NCI-H345 (cell line): ENCODE measurements around the gene ZNF14.
"Not testable (repeated sequence)": the region's sequence is repeated elsewhere in the genome, so short reads cannot be mapped to it uniquely, and the experiment has no call there.

Source experiments
- DNase-seq: peaks from one replicate; lab custom pipeline; 2025; lab: John Stamatoyannopoulos, UW

The ZNF14 gene

DNA sequence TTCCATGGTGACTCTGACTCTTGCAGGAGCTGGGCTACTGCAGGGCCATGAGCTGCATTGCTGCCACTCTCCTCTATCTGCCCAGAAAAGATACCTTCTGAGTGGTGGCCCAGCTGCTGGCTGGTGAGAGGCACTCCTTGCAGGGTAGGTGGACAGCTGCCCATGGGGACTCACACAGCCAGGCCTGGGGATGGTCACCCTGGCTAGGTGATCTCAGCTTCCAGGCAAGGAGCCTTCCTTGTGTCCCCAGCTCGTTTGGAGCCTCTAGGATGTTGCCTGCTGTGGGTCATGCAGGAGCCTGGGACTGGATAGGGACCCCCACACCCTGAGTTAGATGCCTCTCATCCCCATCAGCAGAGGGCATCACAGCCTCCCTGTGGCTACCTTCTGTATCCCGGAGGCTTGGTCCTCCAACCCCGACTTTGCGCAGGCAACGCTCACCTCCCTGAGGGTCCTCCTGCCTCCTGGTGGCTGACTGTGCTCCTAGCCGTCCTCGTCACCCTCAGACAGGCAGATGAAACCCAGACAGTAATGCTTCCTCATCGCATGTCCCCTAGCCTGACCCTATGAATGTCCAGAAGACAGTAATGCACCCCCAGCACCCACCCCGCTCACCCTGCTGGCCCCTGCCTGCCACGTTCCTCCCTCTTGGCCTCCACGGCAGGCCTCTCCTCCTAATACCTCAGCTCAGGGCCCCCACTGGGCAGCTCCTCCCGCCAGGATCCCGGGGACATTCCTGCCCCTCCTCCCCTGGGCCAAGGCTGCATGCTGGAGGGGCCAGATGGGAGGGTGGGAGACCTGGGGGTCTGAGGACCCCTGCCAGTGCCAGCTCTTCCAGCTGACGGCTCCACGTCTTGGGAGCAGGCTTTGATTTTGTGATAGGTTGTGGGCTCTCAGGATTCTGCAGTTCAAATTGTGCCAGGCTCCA lies 13.6 kb upstream of the ZNF14 start:
- DNase-seq: no peak

DNA sequence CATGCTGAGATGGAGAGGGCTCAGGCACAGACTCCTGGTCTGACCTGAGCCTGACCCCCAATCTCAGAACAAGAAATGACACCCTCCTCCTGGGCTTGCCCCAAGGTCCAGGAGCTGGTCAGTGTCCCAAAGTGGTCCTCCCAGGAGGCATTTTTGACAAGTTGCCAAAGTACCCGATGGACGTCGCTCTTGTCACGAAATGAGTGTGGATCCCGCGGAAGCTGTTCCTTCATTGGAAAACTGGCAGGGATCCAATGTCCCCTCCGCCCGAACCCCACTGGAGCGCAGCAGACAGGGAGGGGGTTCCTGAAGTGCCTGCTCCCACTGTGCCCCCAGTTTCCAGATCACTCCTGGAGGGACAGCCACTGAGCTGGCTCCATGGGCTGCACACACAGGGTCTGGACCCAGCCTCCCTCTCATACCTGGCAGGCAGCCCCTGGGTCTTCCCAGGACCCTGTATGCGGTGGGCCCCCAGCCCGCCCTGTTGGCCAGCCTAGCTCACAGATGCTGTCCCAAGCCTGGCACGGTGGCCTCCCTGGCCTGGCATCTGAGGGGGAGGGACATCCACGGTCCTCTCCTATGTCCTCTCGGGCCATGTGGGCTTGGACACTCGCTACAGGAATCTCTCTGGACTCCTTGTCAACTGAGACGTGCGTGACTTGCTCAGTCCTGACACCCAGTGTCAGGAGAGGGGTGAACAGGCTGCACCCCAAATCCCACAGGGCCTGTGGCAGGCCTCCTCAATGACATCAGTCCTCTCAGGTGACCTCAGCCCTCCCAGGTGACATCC lies 12.8 kb upstream of the ZNF14 start:
- DNase-seq: no peak

DNA sequence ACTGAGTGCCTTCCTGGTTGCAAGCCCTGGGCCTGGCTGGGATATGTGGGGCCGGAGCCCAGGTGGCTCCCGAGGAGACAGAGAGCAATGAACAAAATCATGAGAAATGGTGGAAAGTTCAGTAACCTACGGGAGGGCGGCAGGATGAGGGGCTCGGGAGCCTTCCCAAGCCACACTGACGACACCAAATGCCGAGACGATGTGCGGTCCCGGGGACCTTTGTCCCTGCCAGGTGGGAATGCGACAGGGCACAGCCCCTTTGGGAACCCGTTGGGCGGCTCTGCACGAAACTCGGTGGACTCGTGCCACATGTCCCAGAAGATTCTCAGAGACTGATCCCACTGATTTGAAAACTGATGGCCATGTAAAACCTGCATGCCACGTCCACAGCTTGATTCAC lies 11.7 kb upstream of the ZNF14 start:
- no peak for DNase-seq

DNA sequence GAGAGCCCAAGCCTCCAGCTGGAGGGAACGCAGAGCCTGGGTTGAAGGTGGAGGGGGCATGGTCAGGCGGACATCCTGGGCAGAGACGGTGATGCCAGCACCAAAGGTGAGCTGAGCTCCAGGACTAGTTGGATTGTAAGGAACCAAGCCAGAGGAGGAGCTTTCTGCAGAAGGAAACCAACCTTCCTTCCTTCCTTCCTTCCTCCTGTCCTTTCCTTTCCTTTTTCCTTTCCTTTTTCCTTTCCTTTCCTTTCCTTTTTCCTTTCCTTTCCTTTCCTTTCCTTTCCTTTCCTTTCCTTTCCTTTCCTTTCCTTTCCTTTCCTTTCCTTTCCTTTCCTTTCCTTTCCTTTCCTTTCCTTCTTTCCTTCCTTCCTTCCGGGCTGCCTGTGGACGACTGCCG lies 11.0 kb upstream of the ZNF14 start:
- not testable (repeated sequence) for DNase-seq

DNA sequence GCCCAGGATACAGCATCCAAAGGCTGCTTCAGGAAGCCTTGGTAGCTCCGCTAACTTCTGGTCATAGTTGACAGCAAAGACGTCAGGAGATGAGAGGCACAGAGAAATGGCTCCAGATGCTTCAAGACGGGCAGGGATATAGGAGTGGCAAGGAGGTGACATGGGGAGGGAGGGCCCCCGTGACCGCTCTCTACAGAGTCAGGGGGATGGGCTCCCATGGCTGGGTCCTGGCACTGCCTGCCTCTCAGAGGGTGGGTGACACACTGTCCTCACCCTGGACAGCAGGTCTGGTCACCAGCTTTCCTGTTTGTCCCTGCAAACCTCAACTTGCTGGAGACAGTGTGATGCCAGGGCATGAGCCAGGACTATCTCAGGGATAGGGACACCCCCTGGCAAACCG lies 10.3 kb upstream of the ZNF14 start:
- no peak for DNase-seq

DNA sequence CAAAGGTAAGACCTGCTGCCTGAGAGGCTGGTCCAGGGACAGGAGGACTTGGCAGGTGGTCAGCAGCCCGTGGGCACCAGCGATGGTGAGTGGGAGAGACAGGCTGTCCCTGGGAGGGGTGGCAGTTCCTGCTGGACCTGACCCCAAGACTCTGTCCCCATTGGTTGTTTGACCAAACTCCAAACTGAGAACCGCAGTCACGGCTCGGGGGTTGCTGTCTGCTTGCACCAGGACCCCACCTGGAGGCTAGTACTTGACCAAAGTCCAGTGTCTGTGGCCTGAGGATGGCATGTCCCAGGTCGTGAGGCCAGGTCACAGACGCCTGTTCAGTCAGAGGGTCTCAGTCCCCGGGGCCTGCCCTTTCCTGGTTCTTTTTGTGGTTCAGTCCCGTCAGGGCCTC lies 9.9 kb upstream of the ZNF14 start:
- DNase-seq: no peak

DNA sequence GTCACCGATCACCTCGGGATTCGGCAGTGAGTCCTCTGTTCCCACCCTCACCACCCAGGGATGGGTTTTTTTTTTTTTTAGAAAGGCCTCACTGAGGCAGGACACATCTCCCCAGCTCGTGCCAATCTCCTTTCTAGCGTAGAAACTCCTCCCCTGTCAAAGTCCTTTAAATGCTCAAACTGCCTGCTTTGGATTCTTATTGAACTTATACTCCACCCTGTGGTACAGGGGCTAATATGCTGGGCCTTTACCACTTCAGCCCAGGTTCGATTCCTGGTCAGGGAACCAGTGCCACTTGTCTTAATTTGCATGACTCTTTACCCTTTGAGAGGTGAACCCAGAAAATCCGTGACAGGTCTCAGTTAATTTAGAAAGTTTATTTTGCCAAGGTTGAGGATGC lies 8.3 kb upstream of the ZNF14 start:
- no peak for DNase-seq

DNA sequence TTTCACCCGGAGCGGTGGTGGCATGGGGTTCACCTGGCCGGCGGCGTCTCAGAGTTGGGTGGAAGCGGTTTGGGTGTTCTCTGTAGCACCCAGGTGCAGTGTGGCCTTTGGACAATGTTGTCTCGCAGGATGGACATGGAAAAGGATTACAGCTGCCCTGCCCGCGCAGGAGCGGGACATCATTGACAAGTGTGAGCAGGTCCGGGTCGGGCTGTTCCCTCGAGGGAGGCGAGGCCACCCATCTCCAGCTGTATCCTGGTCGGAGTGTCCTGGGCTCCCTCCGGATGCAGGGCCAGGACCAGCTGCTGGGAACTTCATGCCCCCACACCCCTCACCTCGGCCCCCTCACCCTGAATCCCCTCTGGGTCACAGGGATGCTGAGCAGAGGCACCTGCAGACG lies 7.8 kb upstream of the ZNF14 start:
- DNase-seq: no peak

DNA sequence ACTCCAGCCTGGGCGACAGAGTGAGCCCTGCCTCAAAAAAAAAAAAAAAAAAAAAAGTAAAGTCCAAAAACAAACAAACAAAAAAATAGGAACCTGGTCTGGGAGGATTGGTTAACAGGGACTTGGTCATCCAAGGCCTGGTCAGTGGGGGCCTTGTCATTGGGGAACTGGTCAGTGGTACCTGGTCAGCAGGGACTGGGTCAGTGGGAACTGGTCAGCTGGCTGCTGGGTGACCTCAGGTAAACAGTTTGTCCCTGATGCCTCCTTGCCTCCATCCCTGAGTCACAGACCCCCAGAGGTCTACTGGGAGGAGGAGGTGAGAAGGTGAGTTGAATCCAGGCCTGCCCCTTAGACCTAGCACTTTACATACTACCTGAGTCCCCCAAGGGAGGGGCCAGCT lies 5.7 kb upstream of the ZNF14 start:
- DNase-seq: no peak

DNA sequence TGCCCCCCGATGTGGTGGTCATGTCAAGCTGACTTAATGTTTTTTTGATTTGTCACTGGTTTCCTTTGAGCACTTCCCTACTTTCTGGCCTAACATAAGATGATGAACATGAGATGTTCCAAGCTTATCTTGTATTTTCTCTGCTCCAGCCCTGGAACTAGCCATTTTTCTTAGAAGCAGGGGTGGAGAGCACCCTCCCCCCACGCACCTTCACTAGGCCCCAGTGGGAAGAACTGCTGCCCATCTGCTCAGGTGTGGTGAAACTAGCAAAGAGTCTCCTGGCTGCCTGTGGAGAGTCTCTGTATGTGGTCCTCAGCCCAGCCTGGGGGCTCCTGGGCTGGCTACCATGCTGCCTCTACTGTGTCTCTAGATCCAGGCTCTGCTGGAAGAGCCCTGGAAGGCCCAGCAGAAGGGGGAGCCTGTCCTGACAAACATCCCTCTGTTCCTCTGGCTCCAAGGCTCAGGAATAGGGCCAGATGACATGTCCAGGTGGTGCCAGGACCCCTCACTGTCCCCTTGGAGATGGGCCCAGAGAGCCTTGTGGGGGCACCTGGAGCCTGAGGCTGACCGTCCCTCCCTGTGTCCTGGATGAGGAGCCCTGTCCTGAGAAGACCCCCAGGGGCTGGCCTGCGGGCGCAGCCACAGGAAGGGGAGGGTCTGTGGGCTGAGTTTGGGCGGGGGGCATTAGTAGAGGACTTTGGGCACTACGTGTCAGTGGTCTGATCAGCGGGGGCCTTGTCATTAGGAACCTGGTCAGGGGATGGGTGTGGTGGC lies 4.8 kb upstream of the ZNF14 start:
- no peak for DNase-seq

DNA sequence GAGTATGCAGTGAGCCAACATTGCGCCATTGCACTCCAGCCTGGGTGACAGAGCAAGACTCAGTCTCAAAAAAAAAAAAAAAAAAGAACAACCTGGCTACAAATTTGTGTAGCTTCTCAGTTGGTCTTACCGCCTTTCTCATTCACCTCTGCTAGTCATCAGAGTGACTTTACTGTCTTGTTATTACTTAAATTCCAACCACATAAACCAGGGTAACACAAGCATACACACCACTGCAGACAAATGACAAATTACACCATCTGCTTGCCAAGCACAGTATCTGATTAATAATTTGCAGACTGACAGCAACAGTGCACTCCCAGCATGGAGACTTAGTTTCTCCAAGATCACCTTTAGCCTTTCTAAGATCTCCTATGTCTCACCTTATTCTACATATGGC lies 11.0 kb downstream of the ZNF14 start:
- DNase-seq: no peak

DNA sequence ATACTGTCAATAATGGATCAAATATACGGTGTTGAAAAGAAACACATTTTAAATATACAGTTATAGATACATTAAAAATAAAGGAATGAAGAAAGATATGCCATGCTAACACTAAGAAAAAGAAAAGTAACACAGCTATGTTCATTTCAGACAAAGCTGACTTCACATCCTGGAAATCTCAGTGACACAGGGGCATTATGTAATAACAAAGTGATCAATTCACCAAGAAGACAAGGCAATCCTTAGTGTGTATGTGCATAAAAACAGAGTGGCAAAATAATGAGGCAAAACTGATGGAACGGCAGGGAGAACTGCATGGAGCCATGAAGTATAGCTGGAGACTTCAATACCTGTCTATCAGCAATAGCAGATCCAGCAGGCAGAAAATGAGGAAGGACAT lies 13.1 kb downstream of the ZNF14 start:
- DNase-seq: no peak

DNA sequence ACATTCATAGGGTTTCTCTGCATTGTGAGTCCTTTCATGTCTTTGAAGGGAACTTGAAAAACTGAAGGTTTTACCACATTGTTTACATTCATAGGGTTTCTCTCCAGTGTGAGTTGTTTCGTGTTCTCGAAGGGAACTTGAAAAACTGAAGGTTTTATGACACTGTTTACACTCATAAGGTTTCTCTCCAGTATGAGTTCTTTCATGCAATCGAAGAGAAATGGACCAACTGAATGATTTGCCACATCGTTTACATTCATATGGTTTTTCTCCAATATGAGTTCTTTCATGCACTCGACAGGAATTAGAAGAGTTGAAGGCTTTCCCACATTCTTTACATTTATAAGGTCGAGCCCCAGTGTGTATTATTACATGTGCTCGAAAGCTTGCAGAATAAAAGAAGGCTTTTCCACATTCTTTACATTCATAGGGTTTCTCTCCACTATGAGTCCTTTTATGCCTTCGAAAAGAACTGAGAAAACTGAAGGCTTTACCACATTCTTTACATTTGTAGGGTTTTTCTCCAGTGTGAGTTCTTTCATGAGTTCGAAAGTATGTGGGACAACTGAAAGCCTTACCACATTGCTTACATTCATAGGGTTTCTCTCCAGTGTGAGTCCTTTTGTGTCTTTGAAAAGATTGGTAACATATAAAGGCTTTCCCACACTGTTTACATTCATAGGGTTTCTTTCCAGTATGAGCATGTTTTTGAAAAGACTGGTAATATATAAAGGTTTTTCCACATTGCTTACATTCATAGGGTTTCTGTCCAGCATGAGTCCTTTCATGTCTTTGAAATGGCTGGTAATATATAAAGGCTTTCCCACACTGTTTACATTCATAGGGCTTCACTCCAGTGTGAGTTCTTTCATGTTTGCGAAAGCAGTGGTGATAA lies 20.7 kb downstream of the ZNF14 start:
- DNase-seq: no peak

DNA sequence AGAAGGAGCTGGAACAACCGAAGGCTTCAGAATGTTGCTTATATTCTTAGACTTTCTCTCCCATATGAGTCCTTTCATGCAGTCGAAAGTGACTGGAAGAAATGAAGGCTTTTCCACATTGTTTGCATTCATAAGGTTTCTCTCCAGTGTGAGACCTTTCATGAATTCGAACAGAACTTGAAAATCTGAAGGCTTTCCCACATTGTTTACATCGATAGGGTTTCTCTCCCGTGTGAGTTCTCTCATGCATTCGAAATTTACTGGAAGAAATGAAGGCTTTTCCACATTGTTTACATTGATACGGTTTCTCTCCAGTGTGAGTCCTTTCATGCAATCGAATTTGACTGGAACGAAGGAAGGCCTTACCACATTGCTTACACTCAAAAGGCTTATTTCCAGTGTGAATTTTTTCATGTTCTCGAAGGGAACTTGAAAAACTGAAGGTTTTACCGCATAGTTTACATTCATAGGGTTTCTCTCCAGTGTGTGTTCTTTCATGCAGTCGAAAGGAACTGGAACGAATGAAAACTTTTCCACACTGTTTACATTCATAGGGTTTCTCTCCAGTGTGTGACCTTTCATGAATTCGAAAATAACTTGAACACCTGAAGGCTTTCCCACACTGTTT lies 21.5 kb downstream of the ZNF14 start:
- DNase-seq: no peak

DNA sequence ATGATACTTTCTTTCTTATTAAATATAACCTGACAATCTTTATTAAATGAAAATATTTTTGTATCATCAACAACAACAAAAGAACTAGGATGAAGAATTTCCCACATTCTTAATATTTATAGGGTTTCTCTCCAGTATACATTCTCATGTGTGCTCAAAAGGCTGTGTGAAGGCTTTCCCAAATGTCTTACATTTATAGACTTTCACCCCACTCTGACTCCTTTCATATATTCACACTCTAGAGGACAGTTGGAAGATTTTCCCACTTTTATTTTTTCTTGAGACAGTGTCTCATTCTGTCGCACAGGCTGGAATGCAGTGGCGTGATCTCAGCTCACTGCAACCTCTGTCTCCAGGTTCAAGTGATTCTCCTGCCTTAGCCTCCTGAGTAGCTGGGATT lies 22.4 kb downstream of the ZNF14 start:
- no peak for DNase-seq

DNA sequence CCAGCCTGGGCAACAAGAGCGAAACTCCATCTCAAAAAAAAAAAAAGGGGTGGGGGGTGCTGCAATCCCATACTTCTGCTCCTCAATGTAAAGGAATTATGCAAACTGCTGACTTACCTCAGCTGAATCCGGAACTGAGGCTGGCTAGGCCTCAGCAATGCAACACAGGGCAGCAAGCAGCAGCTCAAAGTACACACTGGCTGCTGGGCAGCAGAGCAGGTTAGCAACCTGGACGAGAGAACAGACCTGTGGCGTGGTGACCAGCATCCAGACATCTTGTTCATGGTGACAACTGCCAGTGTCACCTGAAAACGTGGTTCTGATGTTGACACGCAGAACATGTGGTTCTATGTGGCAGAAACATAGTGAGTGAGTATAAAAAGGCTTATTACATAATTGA lies 28.1 kb downstream of the ZNF14 start:
- DNase-seq: no peak

DNA sequence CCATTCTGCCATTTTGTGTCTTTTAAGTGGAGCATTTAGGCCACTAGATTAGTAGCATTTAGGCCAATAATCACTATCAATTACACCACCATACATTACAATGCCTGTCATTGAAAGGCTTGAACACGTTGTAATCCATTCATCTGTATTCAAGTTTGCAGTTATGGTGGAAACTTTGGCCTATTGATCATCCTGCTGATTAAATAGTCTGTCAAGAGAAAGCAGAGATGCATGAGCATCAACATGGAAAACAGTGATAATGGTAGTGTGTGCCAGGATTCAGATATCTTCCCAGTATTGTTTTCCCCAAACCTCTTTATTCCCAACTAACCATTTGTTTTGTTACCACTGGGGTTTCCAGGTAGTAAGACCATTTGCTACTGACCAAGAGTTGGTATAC lies 32.4 kb downstream of the ZNF14 start:
- not testable (repeated sequence) for DNase-seq

DNA sequence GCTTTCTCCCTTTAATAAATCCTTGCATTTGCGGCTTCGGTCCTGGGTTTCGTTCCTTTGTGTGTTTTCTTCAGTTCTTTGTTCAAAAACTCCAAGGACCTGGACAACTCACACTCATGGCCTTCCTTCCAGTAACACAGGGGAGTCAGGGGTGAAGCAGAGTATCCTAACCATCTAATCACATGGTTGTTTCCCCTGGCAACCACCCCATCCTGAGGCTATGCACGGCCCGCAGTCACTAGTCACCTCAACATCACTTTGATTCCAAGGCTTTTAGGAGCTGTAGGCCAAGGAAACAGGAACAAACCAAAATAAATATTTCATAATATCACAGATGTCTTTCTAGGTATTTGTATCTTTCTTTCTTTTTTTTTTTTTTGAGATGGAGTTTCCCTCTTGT lies 35.3 kb downstream of the ZNF14 start:
- DNase-seq: no peak

DNA sequence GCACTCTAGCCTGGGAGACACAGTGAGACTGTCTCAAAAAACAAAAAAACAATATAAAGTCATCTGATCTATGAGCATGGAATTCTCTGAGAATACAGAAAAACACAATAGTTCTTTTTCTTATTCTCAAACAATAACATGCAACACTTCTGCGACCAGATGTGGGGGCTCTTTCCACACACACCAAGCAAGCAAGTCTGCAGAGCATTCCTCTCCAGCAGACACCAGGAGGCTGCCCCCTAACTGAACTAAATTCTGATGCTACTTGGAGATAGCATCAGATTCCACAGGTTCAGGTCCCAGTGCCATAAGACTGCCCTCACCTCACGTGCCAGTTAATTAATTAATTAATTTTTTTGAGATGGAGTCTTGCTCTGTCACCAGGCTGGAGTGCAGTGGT lies 36.5 kb downstream of the ZNF14 start:
- DNase-seq: no peak

DNA sequence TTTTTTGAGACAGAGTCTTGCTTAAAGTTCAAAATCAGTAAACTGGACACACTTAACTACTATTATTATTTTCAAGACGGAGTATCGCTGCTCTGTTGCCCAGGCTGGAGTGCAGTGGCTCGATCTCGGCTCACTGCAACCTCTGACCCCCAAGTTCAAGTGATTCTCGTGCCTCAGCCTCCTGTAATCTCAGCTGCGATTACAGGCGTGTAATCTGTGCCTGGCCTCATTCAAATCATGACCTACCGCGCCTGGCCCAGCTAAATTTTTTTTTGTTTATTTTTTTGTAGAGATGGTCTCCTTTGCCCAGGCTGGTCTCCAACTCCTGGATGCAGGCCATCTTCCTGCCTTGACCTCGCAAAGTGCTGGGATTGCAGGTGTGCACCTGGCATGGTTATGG lies 41.2 kb downstream of the ZNF14 start:
- DNase-seq: no peak

DNA sequence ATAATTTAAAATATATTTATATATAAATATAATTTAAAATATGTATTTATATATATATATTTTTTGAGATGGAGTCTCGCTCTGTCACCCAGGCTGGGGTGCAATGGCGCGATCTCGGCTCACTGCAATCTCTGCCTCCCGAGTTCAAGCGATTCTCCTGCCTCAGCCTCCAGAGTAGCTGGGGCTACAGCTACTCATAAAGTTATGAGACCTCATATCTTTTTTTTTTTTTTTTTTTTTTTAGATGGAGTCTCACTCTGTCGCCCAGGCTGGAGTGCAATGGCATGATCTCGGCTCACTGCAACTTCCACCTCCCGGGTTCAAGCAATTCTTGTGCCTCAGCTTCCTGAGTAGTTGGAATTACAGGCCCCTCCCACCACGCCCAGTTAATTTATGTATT lies 43.9 kb downstream of the ZNF14 start:
- not testable (repeated sequence) for DNase-seq
